Mucosa of stomach (tissue), 1 donor: ENCODE measurements around the gene C10orf88.

Experiments
- H3K27me3 ChIP-seq: one replicate; pipeline ENCODE4 v1.7.0; 2013; ENCODE audit warnings: mild to moderate bottlenecking, low read length; ENCODE audit not compliant: control insufficient read depth, insufficient read depth
- H3K36me3 ChIP-seq: one replicate; pipeline ENCODE4 v1.7.0; 2013; ENCODE audit warnings: low read length; ENCODE audit not compliant: control insufficient read depth, insufficient read depth
- H3K4me1 ChIP-seq: one replicate; pipeline ENCODE4 v1.7.0; 2013; ENCODE audit warnings: mild to moderate bottlenecking, low read length; ENCODE audit not compliant: control insufficient read depth, insufficient read depth
- H3K4me3 ChIP-seq: one replicate; pipeline ENCODE4 v1.7.0; 2013; ENCODE audit warnings: low read length
- H3K9ac ChIP-seq: one replicate; pipeline ENCODE4 v1.7.0; 2013; ENCODE audit warnings: mild to moderate bottlenecking, low read length, moderate library complexity
- H3K9me3 ChIP-seq: one replicate; pipeline ENCODE4 v1.7.0; 2013; ENCODE audit warnings: mild to moderate bottlenecking, low read length, moderate library complexity; ENCODE audit not compliant: control insufficient read depth
- donor health status: Pancreatic carcinoma.

C10orf88 gene

GRCh38 chr10:122894261-122894944 lies 59.6 kb downstream of the C10orf88 start:
- no peaks in the 10 kb centered on the region for H3K4me1 ChIP-seq

GRCh38 chr10:122884166-122884565 lies 69.9 kb downstream of the C10orf88 start:
- Histone ChIP-seq H3K9ac (no peak overlapping the region), H3K27me3 (no peaks in the 10 kb centered on the region), H3K4me1 (peaks cover 5% of the 10 kb centered on the region)

More at GRCh38 chr10:122894261-122894944, 59.6 kb downstream of the C10orf88 start:
- Histone ChIP-seq H3K9me3 (no peaks in the 10 kb centered on the region), H3K36me3 (no peaks in the 10 kb centered on the region), H3K4me3 (no peak overlapping the region), H3K9ac (no peak overlapping the region), H3K27me3 (no peaks in the 10 kb centered on the region)

GRCh38 chr10:122882766-122883165 lies 71.3 kb downstream of the C10orf88 start:
- Histone ChIP-seq H3K9me3 (no peaks in the 10 kb centered on the region), H3K4me3 (no peak overlapping the region), H3K9ac (no peak overlapping the region), H3K36me3 (no peaks in the 10 kb centered on the region), H3K4me1 (peaks cover 5% of the 10 kb centered on the region), H3K27me3 (no peaks in the 10 kb centered on the region)

More at GRCh38 chr10:122884166-122884565, 69.9 kb downstream of the C10orf88 start:
- Histone ChIP-seq H3K4me3 (no peak overlapping the region), H3K36me3 (no peaks in the 10 kb centered on the region), H3K9me3 (no peaks in the 10 kb centered on the region)
